Panc1 (cell line): Measurements from ENCODE around the gene KCNA4. TPM values are rescaled to one million over a fixed set of nuclear protein-coding genes. Genes with fewer than 3 reads are reported as not detected.

Experiments used
- ATAC-seq: fragments of 200-7000 bp; cut with Tn5 transposase; 2 replicates; pipeline ENCODE4 v1.9.1; 2020; ENCODE audit warnings: mild to moderate bottlenecking, moderate library complexity
- BruUV-seq: library from RNA; stranded (reverse); fragments of 400-500 nt; replicated peaks from 2 replicates; lab custom pipeline; 2021; lab: Mats Ljungman, UMichigan
- CTCF ChIA-PET: fragments of 300-600 bp; sonication (Branson Sonifier 250); formaldehyde crosslinking; loops from one replicate; lab custom pipeline; 2022; ENCODE audit warnings: antibody characterized with exemption; lab: Charles Lee
- POLR2A ChIA-PET: fragments of 300-600 bp; sonication (Branson Sonifier 250); formaldehyde crosslinking; loops from one replicate; lab custom pipeline; 2022; ENCODE audit warnings: antibody characterized with exemption; lab: Charles Lee
- DNase-seq: peaks from one replicate; pipeline ENCODE4 v3.0.0-alpha.2; 2010; ENCODE audit warnings: low read depth, low spot score
- H3K27ac ChIP-seq: 2 replicates; pipeline ENCODE4 v1.5.1; 2011; ENCODE audit warnings: mild to moderate bottlenecking, low read length, inconsistent platforms
- H3K27me3 ChIP-seq: fragments of 200-500 bp; sonication (Bioruptor generic); 2 replicates; pipeline ENCODE4 v1.6.0; 2014; ENCODE audit warnings: low read length, inconsistent platforms; ENCODE audit not compliant: control insufficient read depth, insufficient read depth
- H3K36me3 ChIP-seq: fragments of 200-500 bp; sonication (Bioruptor generic); 2 replicates; pipeline ENCODE4 v1.5.1; 2014; ENCODE audit warnings: inconsistent platforms, mild to moderate bottlenecking, low read length, moderate library complexity; ENCODE audit not compliant: control insufficient read depth, insufficient read depth
- H3K4me1 ChIP-seq: 2 replicates; pipeline ENCODE4 v1.5.1; 2011; ENCODE audit warnings: inconsistent platforms, mild to moderate bottlenecking, low read length, moderate library complexity; ENCODE audit not compliant: control insufficient read depth, insufficient read depth
- H3K4me3 ChIP-seq, 2 experiments: 2 replicates each; pipeline ENCODE4 v1.5.1; 2011 to 2012; ENCODE audit warnings: low read depth in 2 of 2, low read length in 2 of 2, mild to moderate bottlenecking in 2 of 2, inconsistent platforms in 1 of 2, moderate library complexity in 1 of 2
- H3K9me3 ChIP-seq: fragments of 200-500 bp; sonication (Bioruptor generic); 2 replicates; pipeline ENCODE4 v1.5.1; 2014; ENCODE audit warnings: low read depth, mild to moderate bottlenecking, inconsistent platforms, low read length, moderate library complexity; ENCODE audit not compliant: control insufficient read depth, insufficient read depth
- POLR2AphosphoS5 ChIP-seq: IDR thresholded peaks from 2 replicates; pipeline ENCODE4 v1.6.1; 2012; ENCODE audit warnings: mild to moderate bottlenecking, low read depth, low read length, moderate library complexity
- SIN3A ChIP-seq: IDR thresholded peaks from 2 replicates; pipeline ENCODE4 v1.6.1; 2012; ENCODE audit warnings: low read depth, mild to moderate bottlenecking, low read length, moderate library complexity, borderline replicate concordance; ENCODE audit not compliant: insufficient read depth
- TCF7L2 ChIP-seq: IDR thresholded peaks from 2 replicates; pipeline ENCODE4 v1.6.1; 2011; ENCODE audit warnings: mild to moderate bottlenecking, low read depth, low read length, inconsistent platforms
- in situ Hi-C: cut with HindIII; loops from 2 replicates; pipeline ENCODE4 v1.10.0; 2016; ENCODE audit warnings: low sequenced_read_pairs, low pct_unique_long_range_greater_than_20kb
- intact Hi-C: fragments of 100-400 bp; cut with micrococcal nuclease; formaldehyde crosslinking; loops from one replicate; pipeline ENCODE4 v1.10.0; 2022; ENCODE audit not compliant: unreplicated experiment
- total RNA-seq: library from RNA; stranded (reverse); gene quantifications from one replicate; pipeline ENCODE4 v1.2.1, GENCODE V29; 2021; ENCODE audit not compliant: unreplicated experiment
- TF ChIP-seq, protein P1 (sequence below), 2 experiments: IDR thresholded peaks; 2 replicates each; pipeline ENCODE4 v1.6.1; 2011 to 2012; ENCODE audit warnings: low read depth in 2 of 2, control low read depth in 1 of 2, low read length in 1 of 2, mild to moderate bottlenecking in 1 of 2, moderate library complexity in 1 of 2; ENCODE audit not compliant: insufficient read depth in 1 of 2
- TF ChIP-seq, protein P2 (sequence below): fragments of 450-650 bp; IDR thresholded peaks from 2 replicates; pipeline ENCODE4 v1.5.1; 2017; ENCODE audit warnings: mild to moderate bottlenecking

The KCNA4 gene
- total RNA-seq, 1 experiment from 2014 or later, result not detected

DNA sequence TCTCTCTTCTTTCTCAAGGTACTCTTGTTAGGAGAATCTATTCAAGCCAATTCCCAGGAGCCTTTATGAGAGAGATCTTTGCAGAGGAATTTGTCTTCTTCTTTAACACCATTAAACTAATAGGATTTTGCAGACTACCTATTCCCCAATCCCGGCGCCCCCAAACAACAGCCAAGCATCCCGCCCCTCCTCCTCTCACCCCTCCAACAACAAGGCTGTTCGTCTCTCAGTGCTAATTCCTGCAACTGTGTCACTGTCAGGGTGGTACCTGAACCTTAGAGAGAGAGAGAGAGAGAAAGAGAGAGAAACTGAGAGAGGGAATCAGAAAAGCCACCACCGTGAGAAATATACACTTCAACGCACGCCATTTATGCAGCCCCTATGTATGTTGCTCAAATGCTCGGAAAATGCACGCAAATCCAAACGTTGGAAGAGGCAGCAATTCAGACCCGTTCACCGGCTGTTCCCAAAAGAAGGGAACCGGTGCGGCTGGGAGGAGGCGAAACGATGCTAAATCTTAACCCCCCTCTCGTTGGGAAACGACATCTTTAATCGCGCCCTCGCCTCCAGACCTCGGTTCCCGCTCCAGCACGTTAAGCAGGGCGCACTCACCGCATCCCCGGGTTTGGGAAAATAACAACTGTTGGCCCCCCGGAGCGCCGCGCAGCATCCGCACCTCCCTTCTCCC, 961 bp downstream of the KCNA4 start:
- no peak for TF ChIP-seq POLR2AphosphoS5
- ATAC-seq (no peak), DNase-seq (no peak)
- ChIA-PET POLR2A (no interaction called here), CTCF (no interaction called here)
- Histone ChIP-seq H3K9me3 (no peaks in the 10 kb centered on the region), H3K4me1 (no peaks in the 10 kb centered on the region), H3K4me3 (no peak overlapping the region), H3K36me3 (no peaks in the 10 kb centered on the region), H3K27me3 (no peaks in the 10 kb centered on the region), H3K27ac (no peak overlapping the region)
- in situ Hi-C loops (no loop called here), intact Hi-C loops (no loop called here)
- no TSS peak for BruUV-seq

DNA sequence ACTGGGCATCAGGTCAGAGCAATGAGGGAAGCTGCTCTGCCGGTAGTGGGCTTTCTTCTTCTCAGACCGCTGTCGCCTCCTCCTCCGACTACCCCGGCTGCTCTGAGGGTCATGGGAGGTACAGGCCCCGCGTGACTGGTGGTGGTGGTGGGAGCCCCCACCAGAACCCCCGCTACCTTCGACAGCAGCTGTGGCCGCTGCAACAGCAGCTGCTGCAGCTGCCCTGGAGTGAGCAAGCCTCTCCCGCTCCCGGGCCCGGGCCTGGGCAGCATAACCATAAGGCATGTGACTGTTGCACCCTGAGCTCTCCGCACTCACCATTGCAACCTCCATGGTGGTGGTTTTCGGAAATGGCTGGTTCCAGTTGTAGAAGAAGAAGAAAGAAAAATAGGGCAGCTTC, 4.5 kb downstream of the KCNA4 start:
- no peaks in the 10 kb centered on the region for H3K4me1 ChIP-seq
- intact Hi-C loops (no loop called here), in situ Hi-C loops (no loop called here)
- H3K36me3 ChIP-seq, result no peaks in the 10 kb centered on the region
- no peak overlapping the region for H3K4me3 ChIP-seq
- ChIA-PET CTCF (no interaction called here), POLR2A (no interaction called here)
- TF ChIP-seq POLR2AphosphoS5 (no peak), TCF7L2 (no peak), SIN3A (no peak)
- TF ChIP-seq, protein P1, sequence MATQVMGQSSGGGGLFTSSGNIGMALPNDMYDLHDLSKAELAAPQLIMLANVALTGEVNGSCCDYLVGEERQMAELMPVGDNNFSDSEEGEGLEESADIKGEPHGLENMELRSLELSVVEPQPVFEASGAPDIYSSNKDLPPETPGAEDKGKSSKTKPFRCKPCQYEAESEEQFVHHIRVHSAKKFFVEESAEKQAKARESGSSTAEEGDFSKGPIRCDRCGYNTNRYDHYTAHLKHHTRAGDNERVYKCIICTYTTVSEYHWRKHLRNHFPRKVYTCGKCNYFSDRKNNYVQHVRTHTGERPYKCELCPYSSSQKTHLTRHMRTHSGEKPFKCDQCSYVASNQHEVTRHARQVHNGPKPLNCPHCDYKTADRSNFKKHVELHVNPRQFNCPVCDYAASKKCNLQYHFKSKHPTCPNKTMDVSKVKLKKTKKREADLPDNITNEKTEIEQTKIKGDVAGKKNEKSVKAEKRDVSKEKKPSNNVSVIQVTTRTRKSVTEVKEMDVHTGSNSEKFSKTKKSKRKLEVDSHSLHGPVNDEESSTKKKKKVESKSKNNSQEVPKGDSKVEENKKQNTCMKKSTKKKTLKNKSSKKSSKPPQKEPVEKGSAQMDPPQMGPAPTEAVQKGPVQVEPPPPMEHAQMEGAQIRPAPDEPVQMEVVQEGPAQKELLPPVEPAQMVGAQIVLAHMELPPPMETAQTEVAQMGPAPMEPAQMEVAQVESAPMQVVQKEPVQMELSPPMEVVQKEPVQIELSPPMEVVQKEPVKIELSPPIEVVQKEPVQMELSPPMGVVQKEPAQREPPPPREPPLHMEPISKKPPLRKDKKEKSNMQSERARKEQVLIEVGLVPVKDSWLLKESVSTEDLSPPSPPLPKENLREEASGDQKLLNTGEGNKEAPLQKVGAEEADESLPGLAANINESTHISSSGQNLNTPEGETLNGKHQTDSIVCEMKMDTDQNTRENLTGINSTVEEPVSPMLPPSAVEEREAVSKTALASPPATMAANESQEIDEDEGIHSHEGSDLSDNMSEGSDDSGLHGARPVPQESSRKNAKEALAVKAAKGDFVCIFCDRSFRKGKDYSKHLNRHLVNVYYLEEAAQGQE (IDR thresholded peaks at IDR 0.05; ENCODE audit: insufficient read depth in 1 of 2, low read depth in 2 of 2, low read length in 1 of 2), result no peak
- TF ChIP-seq, protein P2, sequence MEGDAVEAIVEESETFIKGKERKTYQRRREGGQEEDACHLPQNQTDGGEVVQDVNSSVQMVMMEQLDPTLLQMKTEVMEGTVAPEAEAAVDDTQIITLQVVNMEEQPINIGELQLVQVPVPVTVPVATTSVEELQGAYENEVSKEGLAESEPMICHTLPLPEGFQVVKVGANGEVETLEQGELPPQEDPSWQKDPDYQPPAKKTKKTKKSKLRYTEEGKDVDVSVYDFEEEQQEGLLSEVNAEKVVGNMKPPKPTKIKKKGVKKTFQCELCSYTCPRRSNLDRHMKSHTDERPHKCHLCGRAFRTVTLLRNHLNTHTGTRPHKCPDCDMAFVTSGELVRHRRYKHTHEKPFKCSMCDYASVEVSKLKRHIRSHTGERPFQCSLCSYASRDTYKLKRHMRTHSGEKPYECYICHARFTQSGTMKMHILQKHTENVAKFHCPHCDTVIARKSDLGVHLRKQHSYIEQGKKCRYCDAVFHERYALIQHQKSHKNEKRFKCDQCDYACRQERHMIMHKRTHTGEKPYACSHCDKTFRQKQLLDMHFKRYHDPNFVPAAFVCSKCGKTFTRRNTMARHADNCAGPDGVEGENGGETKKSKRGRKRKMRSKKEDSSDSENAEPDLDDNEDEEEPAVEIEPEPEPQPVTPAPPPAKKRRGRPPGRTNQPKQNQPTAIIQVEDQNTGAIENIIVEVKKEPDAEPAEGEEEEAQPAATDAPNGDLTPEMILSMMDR, result no peak
- no peak overlapping the region for H3K27ac ChIP-seq
- DNase-seq (no peak), ATAC-seq (no peak)
- BruUV-seq, result no TSS peak
- H3K9me3 ChIP-seq, result no peaks in the 10 kb centered on the region
- H3K27me3 ChIP-seq, result no peaks in the 10 kb centered on the region

DNA sequence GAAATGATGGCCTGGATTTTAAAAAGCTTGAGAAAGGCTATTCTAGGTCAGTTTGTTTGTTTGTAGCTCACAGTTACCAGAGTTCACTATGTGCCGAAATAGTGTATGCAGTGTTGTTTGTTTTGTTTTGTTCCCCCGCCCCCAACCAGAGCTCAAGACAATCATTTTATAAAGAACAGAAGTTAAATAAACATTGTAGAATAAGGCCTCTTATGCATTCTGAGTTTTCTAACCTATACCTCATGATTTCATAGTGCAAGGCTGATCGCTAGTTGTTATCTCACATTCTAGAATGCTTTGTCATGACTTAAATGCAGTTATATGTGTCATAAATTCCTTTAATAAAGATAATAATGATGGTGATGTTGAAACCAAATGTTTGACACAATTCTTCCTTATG, 7.8 kb downstream of the KCNA4 start:
- Histone ChIP-seq H3K9me3 (no peaks in the 10 kb centered on the region), H3K27ac (no peak overlapping the region), H3K27me3 (no peaks in the 10 kb centered on the region), H3K4me1 (no peaks in the 10 kb centered on the region), H3K4me3 (no peak overlapping the region), H3K36me3 (no peaks in the 10 kb centered on the region)
- POLR2A ChIA-PET, result no interaction called here
- intact Hi-C loops (no loop called here), in situ Hi-C loops (no loop called here)
- no peak for ATAC-seq
- BruUV-seq, result no TSS peak
- no peak for DNase-seq
- TF ChIP-seq, protein P1 (IDR thresholded peaks at IDR 0.05; ENCODE audit: insufficient read depth in 1 of 2, low read depth in 2 of 2, low read length in 1 of 2), result no peak
- TF ChIP-seq, protein P2, result no peak
- no peak for TF ChIP-seq POLR2AphosphoS5
- no peak for TF ChIP-seq SIN3A
- TF ChIP-seq TCF7L2, result no peak
- CTCF ChIA-PET, result no interaction called here
